Measurements from ENCODE around the gene ZNHIT3.

DNA sequence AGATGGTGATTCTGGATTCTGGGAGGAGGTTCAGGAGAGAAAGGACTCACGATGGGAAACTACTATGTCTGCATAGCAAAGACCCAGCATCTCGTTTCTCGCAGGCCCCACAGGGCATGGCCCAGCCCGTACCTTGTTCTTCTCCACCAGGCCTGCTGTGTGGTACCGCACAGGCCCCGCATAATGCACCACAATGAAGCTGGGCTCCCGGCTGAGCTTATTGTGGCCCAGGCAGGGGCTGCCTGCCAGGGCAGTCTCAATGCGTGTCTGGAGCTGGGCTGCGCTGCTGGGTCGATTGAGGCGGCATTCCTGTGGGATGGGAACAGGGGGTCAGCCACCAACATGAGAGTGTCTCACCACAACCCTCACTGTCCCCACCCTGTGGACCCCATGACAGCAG is 20.4 kb downstream of the ZNHIT3 start:
- TF ChIP-seq, protein P1, sequence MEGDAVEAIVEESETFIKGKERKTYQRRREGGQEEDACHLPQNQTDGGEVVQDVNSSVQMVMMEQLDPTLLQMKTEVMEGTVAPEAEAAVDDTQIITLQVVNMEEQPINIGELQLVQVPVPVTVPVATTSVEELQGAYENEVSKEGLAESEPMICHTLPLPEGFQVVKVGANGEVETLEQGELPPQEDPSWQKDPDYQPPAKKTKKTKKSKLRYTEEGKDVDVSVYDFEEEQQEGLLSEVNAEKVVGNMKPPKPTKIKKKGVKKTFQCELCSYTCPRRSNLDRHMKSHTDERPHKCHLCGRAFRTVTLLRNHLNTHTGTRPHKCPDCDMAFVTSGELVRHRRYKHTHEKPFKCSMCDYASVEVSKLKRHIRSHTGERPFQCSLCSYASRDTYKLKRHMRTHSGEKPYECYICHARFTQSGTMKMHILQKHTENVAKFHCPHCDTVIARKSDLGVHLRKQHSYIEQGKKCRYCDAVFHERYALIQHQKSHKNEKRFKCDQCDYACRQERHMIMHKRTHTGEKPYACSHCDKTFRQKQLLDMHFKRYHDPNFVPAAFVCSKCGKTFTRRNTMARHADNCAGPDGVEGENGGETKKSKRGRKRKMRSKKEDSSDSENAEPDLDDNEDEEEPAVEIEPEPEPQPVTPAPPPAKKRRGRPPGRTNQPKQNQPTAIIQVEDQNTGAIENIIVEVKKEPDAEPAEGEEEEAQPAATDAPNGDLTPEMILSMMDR (IDR thresholded peaks at IDR 0.05) = no peak
- no peak for TF ChIP-seq POLR2A (IDR thresholded peaks at IDR 0.05)
